Activated CD8-positive, alpha-beta T cell treated with anti-CD3 and anti-CD28 coated beads, Interleukin-2, amount 10 ng/mL, durations not matched to agents 7 days and 5 days (primary cell): ENCODE measurements around the gene IGLL5. TPM values are rescaled to one million over a fixed set of nuclear protein-coding genes. Genes with fewer than 3 reads are reported as not detected.

Experiments
- ATAC-seq: fragments of 150-1000 bp; cut with Tn5 transposase; one replicate; pipeline ENCODE4 v1.10.0; 2021; ENCODE audit warnings: moderate library complexity
- CTCF ChIA-PET: fragments of 350-600 bp; sonication (Branson Sonifier 250); formaldehyde crosslinking; loops from one replicate; lab custom pipeline; 2021; ENCODE audit warnings: antibody characterized with exemption; lab: Charles Lee
- POLR2A ChIA-PET: fragments of 350-600 bp; sonication (Branson Sonifier 250); formaldehyde crosslinking; loops from one replicate; lab custom pipeline; 2021; ENCODE audit warnings: antibody characterized with exemption; lab: Charles Lee
- DNase-seq: peaks from one replicate; pipeline ENCODE4 v3.0.0-alpha.2; 2020
- H3K27ac Mint-ChIP-seq: one replicate; pipeline ENCODE4 v1.8.0; 2021; ENCODE audit warnings: mild to moderate bottlenecking, mixed read lengths
- H3K27me3 Mint-ChIP-seq: one replicate; pipeline ENCODE4 v1.8.0; 2021; ENCODE audit warnings: low read depth, mixed read lengths
- H3K36me3 Mint-ChIP-seq: one replicate; pipeline ENCODE4 v1.8.0; 2021; ENCODE audit warnings: low read depth, mixed read lengths
- H3K4me1 Mint-ChIP-seq: one replicate; pipeline ENCODE4 v1.8.0; 2021; ENCODE audit warnings: low read depth, mixed read lengths
- H3K4me3 Mint-ChIP-seq: one replicate; pipeline ENCODE4 v1.8.0; 2021; ENCODE audit warnings: mild to moderate bottlenecking, mixed read lengths
- H3K9me3 Mint-ChIP-seq: one replicate; pipeline ENCODE4 v1.8.0; 2022; ENCODE audit warnings: mixed read lengths; ENCODE audit not compliant: insufficient read depth
- total RNA-seq, 2 experiments: library from RNA; stranded (reverse); gene quantifications; one replicate each; pipeline ENCODE4 v1.2.3, GENCODE V29; 2021

The IGLL5 gene
- total RNA-seq, 2 experiments from 2014 or later = not detected

GRCh38 chr22:22906907-22907550, 19.4 kb downstream of the IGLL5 start:
- DNase-seq = no peak

GRCh38 chr22:22907551-22908494, 20.2 kb downstream of the IGLL5 start:
- peaks cover 13% of the 10 kb centered on the region for H3K27me3 Mint-ChIP-seq
- ChIA-PET CTCF (no interaction called here), POLR2A (interaction anchor here (0.5 kb wide), 1 partner anchor 320 kb away, joined by 3 read pairs; no protein-coding TSS in a partner anchor)
- no peak overlapping the region for H3K27ac Mint-ChIP-seq
- H3K4me1 Mint-ChIP-seq = no peaks in the 10 kb centered on the region
- no peak overlapping the region for H3K4me3 Mint-ChIP-seq
- no peaks in the 10 kb centered on the region for H3K36me3 Mint-ChIP-seq
- ATAC-seq = no peak
- no peaks in the 10 kb centered on the region for H3K9me3 Mint-ChIP-seq
- no peak for DNase-seq

More at GRCh38 chr22:22906907-22907550, 19.4 kb downstream of the IGLL5 start:
- H3K36me3 Mint-ChIP-seq = no peaks in the 10 kb centered on the region
- ChIA-PET POLR2A (no interaction called here), CTCF (no interaction called here)
- H3K9me3 Mint-ChIP-seq = no peaks in the 10 kb centered on the region
- ATAC-seq = no peak
- no peaks in the 10 kb centered on the region for H3K4me1 Mint-ChIP-seq
- H3K27ac Mint-ChIP-seq = no peak overlapping the region
- no peak overlapping the region for H3K4me3 Mint-ChIP-seq
- H3K27me3 Mint-ChIP-seq = peaks cover 13% of the 10 kb centered on the region

- CTCF ChIA-PET = no interaction called here
- ATAC-seq (no peak), DNase-seq (no peak)
- Mint-ChIP-seq H3K27ac (no peak overlapping the region), H3K4me3 (no peak overlapping the region), H3K36me3 (no peaks in the 10 kb centered on the region), H3K4me1 (no peaks in the 10 kb centered on the region), H3K9me3 (no peaks in the 10 kb centered on the region), H3K27me3 (peaks cover 13% of the 10 kb centered on the region)
- POLR2A ChIA-PET = no interaction called here
Observed at GRCh38 chr22:22908495-22908861, 20.9 kb downstream of the IGLL5 start.

GRCh38 chr22:22908941-22909604, 21.5 kb downstream of the IGLL5 start:
- no peak overlapping the region for H3K4me3 Mint-ChIP-seq
- H3K9me3 Mint-ChIP-seq = no peaks in the 10 kb centered on the region
- no peaks in the 10 kb centered on the region for H3K36me3 Mint-ChIP-seq
- H3K4me1 Mint-ChIP-seq = no peaks in the 10 kb centered on the region
- H3K27ac Mint-ChIP-seq = no peak overlapping the region
- peaks cover 13% of the 10 kb centered on the region for H3K27me3 Mint-ChIP-seq
- CTCF ChIA-PET = no interaction called here
- no peak for DNase-seq
- POLR2A ChIA-PET = no interaction called here
- ATAC-seq = no peak

GRCh38 chr22:22909605-22910271, 22.1 kb downstream of the IGLL5 start:
- no peaks in the 10 kb centered on the region for H3K4me1 Mint-ChIP-seq
- DNase-seq (no peak), ATAC-seq (no peak)
- H3K36me3 Mint-ChIP-seq = no peaks in the 10 kb centered on the region
- H3K9me3 Mint-ChIP-seq = no peaks in the 10 kb centered on the region
- no peak overlapping the region for H3K4me3 Mint-ChIP-seq
- peaks cover 13% of the 10 kb centered on the region for H3K27me3 Mint-ChIP-seq
- POLR2A ChIA-PET = no interaction called here
- CTCF ChIA-PET = no interaction called here
- no peak overlapping the region for H3K27ac Mint-ChIP-seq

GRCh38 chr22:22910272-22911240, 22.9 kb downstream of the IGLL5 start:
- H3K36me3 Mint-ChIP-seq = no peaks in the 10 kb centered on the region
- ATAC-seq = no peak
- ChIA-PET POLR2A (no interaction called here), CTCF (no interaction called here)
- H3K27me3 Mint-ChIP-seq = peaks cover 15% of the 10 kb centered on the region
- no peak overlapping the region for H3K4me3 Mint-ChIP-seq
- no peaks in the 10 kb centered on the region for H3K9me3 Mint-ChIP-seq
- no peak for DNase-seq
- no peaks in the 10 kb centered on the region for H3K4me1 Mint-ChIP-seq
- no peak overlapping the region for H3K27ac Mint-ChIP-seq

- H3K27ac Mint-ChIP-seq = no peak overlapping the region
- H3K27me3 Mint-ChIP-seq = peaks cover 15% of the 10 kb centered on the region
- POLR2A ChIA-PET = no interaction called here
- ATAC-seq (no peak), DNase-seq (no peak)
- no peaks in the 10 kb centered on the region for H3K4me1 Mint-ChIP-seq
- no peaks in the 10 kb centered on the region for H3K36me3 Mint-ChIP-seq
- H3K4me3 Mint-ChIP-seq = no peak overlapping the region
- CTCF ChIA-PET = no interaction called here
- H3K9me3 Mint-ChIP-seq = no peaks in the 10 kb centered on the region
Observed at GRCh38 chr22:22911327-22912134, 23.9 kb downstream of the IGLL5 start.

- ATAC-seq = no peak
- CTCF ChIA-PET = no interaction called here
- DNase-seq = no peak
- Mint-ChIP-seq H3K4me1 (no peaks in the 10 kb centered on the region), H3K9me3 (no peaks in the 10 kb centered on the region), H3K27ac (no peak overlapping the region), H3K36me3 (no peaks in the 10 kb centered on the region), H3K27me3 (peaks cover 15% of the 10 kb centered on the region), H3K4me3 (no peak overlapping the region)
- POLR2A ChIA-PET = interaction anchor here (0.5 kb wide), 1 partner anchor 973 kb away, joined by 3 read pairs; no protein-coding TSS in a partner anchor
Observed at GRCh38 chr22:22912135-22912987, 24.7 kb downstream of the IGLL5 start.

- no peaks in the 10 kb centered on the region for H3K4me1 Mint-ChIP-seq
- H3K27me3 Mint-ChIP-seq = peaks cover 10% of the 10 kb centered on the region
- POLR2A ChIA-PET = interaction anchor here (0.5 kb wide), 1 partner anchor 972 kb away, joined by 3 read pairs; no protein-coding TSS in a partner anchor
- ATAC-seq = no peak
- H3K4me3 Mint-ChIP-seq = no peak overlapping the region
- no peak for DNase-seq
- H3K36me3 Mint-ChIP-seq = no peaks in the 10 kb centered on the region
- no peaks in the 10 kb centered on the region for H3K9me3 Mint-ChIP-seq
- CTCF ChIA-PET = no interaction called here
- no peak overlapping the region for H3K27ac Mint-ChIP-seq
Observed at GRCh38 chr22:22912988-22913253, 25.3 kb downstream of the IGLL5 start.

- no peaks in the 10 kb centered on the region for H3K4me1 Mint-ChIP-seq
- peaks cover 10% of the 10 kb centered on the region for H3K27me3 Mint-ChIP-seq
- H3K9me3 Mint-ChIP-seq = no peaks in the 10 kb centered on the region
- H3K4me3 Mint-ChIP-seq = no peak overlapping the region
- no peak for DNase-seq
- H3K27ac Mint-ChIP-seq = no peak overlapping the region
- no peak for ATAC-seq
- CTCF ChIA-PET = no interaction called here
- H3K36me3 Mint-ChIP-seq = no peaks in the 10 kb centered on the region
- POLR2A ChIA-PET = no interaction called here
Observed at GRCh38 chr22:22913989-22914388, 26.4 kb downstream of the IGLL5 start.
